GM18907 (cell line): ENCODE data around the gene FKBP14.
A peak's percentile ranks its signal among the peaks of the same experiment; 100 is the strongest.

Experiments used
- ATAC-seq: cut with Tn5 transposase; IDR thresholded peaks from one replicate; pipeline ENCODE4 v1.9.1; 2021; ENCODE audit warnings: mild to moderate bottlenecking, moderate library complexity; ENCODE audit not compliant: unreplicated experiment

The FKBP14 gene

DNA sequence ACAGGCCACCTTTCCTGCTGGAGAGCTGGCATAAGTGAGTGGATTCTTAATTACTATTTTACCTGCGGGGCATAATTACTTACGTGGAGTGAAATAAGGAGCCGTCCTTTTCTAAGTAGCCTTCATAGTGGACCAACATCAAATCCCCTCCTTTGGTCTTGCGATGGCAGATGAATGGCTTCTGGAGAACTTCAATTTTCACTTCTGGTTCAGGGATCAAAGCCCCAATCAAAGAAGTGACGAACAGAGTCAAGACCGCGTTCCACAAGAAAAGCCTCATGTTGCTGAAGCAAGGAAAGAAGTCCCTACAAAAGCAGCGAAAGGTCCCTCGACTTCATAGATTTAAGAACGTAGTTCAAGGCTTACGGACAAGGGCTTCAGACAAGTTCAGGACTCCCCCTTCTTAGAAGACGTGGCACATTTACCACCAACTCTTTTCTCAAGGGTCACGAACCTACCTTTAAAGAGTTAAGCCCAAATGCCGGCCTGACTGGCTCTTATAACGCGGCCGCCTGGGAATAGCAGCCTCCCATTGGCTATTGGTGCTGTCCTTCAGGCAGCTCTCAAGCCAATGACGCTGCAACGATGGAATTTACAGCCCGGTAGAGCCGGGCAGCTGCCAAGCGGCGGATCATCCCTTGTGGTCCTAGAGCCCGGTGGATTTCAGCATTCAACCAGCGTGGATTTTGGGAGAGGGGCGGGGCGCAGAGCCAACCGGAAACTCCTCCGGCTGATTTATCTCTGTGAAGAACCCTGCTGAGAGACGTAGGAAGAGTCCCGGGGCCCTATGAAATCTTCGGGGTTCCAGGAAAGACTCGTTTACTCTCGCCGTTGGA, at the start of gene FKBP14:
TSS of gene FKBP14 (minus strand) at position 474 of the 836 bp plus-strand sequence. CDS start at position 280, 194 bp downstream.
- peak; percentile 76 for ATAC-seq

GRCh38 chr7:30074422-30075030, 48.0 kb upstream of the FKBP14 start:
- ATAC-seq, result no peak

DNA sequence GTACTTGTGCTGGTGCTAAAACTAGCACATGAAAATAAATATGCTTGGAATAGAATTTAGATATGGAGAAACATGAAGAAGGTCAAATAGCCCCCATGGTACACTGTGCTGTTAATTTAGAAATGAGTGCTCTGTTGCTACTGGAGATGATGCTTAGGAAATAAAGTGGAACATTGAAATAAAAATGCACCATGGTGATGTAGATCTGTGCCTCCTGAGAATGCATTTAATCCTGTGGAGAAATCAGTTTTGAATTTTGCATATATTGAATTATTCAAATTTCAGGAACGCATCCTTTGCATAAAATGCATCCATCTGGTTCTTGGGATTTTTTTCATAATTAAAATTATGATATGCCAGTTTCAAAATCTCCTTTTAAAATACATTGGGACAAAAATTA, 46.2 kb upstream of the FKBP14 start:
- ATAC-seq, result no peak

DNA sequence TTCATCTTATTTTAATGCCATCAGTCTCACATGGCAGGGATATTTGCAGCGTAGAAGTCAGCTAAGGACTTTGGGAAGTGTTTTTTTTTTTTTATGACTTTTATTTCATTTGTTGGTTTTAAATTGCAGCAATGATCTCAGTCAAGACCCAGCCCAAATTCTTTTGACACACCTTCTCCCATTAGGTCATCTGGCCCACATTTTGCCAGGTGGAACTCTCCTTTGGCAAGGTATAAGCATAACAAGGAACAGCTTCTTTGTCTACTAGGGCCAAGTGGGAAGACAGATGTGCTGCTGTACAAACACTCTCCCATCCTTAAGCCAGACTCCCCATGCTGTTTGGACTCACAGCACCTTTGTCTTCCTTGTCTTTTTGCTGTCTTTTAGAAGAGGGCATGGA, 43.5 kb upstream of the FKBP14 start:
- no peak for ATAC-seq

GRCh38 chr7:30069096-30069867, 42.8 kb upstream of the FKBP14 start:
- ATAC-seq, result no peak

- ATAC-seq, result no peak
These were observed 41.6 kb upstream of the FKBP14 start for GRCh38 chr7:30068117-30068516.

DNA sequence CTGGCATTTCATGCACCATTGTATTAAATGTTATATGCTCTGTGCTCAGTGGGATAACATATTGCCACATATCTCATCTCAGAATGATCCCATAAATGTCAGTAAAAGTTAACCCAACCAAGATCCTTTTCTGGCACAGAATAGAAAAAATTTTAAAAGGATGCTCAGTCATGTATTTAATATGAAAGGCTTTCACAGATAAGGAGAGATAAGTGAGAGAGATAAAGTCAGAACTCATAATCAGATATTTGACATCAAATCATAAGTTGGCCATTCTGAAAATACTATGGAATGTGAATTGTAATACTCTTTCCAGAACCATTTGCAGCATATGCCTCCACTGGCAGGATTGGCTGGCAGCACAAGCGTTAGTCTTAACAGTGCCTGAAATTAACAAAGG, 40.2 kb upstream of the FKBP14 start:
- no peak for ATAC-seq

GRCh38 chr7:30065746-30066145, 39.2 kb upstream of the FKBP14 start:
- ATAC-seq, result no peak

DNA sequence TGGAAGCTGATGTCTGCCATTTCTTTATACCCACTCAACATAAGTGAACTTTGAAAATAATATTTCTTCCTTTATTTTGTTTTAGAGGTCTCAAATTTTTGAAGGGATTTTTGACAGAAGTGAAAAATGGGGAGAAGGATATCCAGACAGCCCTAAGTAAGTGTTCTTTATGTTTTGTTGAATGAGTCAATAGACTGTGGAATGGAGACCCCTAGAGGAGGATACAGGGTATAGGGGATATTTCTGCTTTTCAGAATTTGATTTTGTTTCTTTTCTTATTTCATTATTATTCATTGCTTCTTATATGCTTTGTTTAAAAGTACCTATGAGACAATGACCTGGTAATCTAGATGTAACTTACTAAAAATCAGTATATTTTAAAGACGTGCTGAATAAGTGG, 36.1 kb upstream of the FKBP14 start:
- ATAC-seq, result peak; percentile 56

DNA sequence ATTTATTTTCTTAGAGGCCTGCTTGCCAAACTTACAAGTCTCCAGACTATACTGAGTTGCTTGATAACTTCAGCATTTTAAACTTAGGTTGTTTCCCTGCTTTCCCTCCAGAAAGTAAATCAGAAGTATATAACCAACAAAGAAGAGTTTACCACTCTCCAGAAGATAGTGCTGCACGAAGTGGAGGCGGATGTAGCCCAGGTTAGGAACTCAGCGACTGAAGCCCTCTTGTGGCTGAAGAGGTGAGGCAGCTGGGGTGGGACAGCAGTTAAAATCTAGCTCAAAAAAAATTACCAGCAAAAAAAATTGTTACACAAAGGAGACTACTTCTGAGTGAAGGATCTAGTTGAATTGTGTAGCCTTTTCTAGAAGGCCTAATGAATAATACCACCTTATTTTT, 35.3 kb upstream of the FKBP14 start:
- peak; percentile 83 for ATAC-seq

DNA sequence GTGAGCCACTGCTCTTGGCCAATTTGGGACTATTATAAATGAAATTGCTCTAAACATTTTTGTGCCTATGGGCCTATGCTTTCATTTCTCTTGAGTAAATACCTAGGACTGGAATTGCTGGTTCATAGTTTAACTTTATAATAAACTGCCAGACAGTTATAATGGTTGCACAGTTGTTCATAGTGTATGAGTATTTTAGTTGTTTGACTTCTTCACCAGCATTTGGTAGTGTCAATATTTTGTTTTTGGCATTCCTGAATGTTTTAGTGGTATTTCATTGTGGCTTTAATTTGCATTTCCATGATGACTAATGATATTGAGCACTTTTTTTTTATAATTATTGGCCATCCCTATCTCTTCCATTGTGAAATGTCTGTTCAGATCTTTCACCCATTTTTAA, 31.2 kb upstream of the FKBP14 start:
- no peak for ATAC-seq

- ATAC-seq, result no peak
These were observed 26.6 kb upstream of the FKBP14 start for GRCh38 chr7:30053068-30053467.

DNA sequence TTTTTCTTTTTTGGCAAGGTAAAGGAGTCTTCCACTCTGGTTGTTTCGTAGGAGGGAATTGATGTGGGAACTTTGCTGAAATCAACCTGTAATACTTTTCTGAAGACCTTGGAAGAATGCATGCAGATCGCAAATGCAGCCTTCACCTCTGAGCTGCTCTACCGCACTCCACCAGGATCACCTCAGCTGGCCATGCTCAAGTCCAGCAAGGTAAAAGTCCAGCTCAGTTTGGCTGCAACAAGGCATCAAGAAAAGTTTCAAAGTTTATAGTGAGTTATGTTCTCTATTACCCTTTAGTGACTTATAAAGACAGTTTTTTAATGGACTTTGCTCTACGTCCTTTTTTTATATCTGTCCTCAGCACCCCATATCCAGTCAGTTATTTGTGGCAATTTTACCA, 22.7 kb upstream of the FKBP14 start:
- ATAC-seq, result no peak

DNA sequence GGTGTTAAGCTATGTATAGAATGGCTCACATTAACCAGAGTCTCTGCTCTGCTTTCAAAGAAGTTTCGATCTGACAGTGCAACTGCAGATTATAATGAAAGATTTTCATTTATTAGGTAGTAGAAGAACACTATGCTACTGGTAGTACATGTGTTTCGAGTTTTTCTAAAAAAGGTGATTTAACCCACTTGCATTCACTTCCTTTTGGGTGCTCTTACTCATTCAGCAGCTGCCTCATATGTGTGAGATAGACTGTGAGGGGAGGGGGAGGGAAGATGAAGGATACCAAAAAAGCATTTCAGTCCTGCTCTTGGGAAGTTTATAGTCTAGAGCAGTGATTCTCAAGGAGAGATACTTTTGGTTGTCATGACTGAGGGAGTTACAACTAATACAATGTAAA, 22.1 kb upstream of the FKBP14 start:
- ATAC-seq, result no peak

- no peak for ATAC-seq
These were observed 20.6 kb upstream of the FKBP14 start for GRCh38 chr7:30047124-30047523.

- ATAC-seq, result no peak
These were observed 19.7 kb upstream of the FKBP14 start for GRCh38 chr7:30046127-30046770.

DNA sequence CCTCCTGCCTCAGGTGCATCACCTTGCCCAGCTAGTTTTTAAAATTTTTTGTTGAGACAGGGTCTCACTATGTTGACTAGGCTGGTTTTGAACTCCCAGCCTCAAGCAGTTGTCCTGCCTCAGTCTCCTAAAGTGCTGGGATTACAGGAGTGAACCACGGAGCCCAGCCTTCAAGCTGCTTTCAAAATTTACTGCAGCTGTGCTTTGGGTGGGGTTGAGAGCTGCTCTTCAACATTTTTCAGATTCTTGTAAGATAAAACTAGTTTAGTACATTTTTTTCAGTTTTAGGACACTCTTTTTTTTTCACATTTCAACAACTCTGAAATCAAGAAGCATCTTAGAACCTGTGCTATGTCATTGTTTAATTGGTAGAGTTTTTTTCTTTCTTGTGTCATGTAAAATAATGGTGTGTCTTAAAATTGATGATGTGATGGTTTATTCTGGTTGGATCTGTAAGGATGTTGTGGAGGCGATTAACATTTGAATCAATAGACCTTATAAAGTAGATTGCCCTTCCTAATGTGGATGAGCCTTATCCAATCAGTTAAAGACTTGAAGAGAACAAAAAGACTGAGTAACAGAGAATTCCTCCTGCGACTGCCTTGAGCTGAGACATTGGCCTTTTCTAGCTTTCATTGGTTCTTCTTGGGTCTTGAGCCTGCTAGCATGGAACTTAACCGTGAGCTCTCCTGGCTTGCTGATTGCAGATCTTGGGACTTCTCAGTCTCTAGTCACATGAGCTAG, 15.2 kb upstream of the FKBP14 start:
- ATAC-seq, result no peak

- ATAC-seq, result no peak
These were observed 14.4 kb upstream of the FKBP14 start for GRCh38 chr7:30040938-30041337.

GRCh38 chr7:30038196-30038980, 11.9 kb upstream of the FKBP14 start:
- ATAC-seq, result no peak

DNA sequence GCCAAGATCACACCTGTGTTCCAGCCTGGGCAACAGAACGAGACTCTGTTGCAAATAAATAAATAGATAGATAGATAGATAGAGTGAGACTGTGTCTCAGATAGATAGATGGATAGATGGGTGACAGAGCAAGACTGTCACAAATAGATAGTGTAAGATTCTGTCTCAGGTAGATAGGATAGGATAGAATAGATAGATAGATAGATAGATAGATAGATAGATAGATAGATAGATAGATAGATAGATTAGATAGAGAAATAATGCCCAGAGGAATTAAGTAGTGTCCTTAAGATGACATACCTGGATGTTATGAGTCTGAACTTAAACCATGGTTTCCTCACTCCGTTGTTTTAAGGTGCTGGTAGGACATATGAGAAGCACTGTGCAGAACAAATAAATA, 9.7 kb upstream of the FKBP14 start:
- ATAC-seq, result no peak
